OCI-LY1 (cell line): ENCODE data around the gene EXOC6B.

Source experiments
- H2AFZ ChIP-seq: fragments of 200-600 bp; sonication (generic), shearing (Covaris generic); 2 replicates; pipeline ENCODE4 v1.6.0; 2014; ENCODE audit warnings: antibody characterized with exemption, mild to moderate bottlenecking, low read length
- H3F3A ChIP-seq: fragments of 200-600 bp; sonication (generic), shearing (Covaris generic); 2 replicates; pipeline ENCODE4 v1.6.0; 2014; ENCODE audit warnings: mild to moderate bottlenecking, antibody characterized with exemption, low read length, moderate library complexity; ENCODE audit not compliant: insufficient read depth
- H3K27ac ChIP-seq: fragments of 200-600 bp; sonication (generic); 2 replicates; pipeline ENCODE4 v1.5.1; 2014; ENCODE audit warnings: low read length, mixed run types, mild to moderate bottlenecking, low read depth; ENCODE audit not compliant: poor library complexity, severe bottlenecking
- H3K27me3 ChIP-seq: fragments of 200-600 bp; sonication (generic); 2 replicates; pipeline ENCODE4 v1.6.0; 2014; ENCODE audit warnings: antibody characterized with exemption, mild to moderate bottlenecking, low read length, moderate library complexity; ENCODE audit not compliant: insufficient read depth
- H3K36me3 ChIP-seq: fragments of 200-600 bp; sonication (generic); 2 replicates; pipeline ENCODE4 v1.6.1; 2014; ENCODE audit warnings: mild to moderate bottlenecking, antibody characterized with exemption, low read length, moderate library complexity, mixed read lengths; ENCODE audit not compliant: insufficient read depth
- H3K4me1 ChIP-seq: fragments of 200-600 bp; sonication (generic); 2 replicates; pipeline ENCODE4 v1.5.1; 2014; ENCODE audit warnings: mild to moderate bottlenecking, low read length, moderate library complexity; ENCODE audit not compliant: insufficient read depth, severe bottlenecking
- H3K4me2 ChIP-seq: fragments of 200-600 bp; sonication (generic), shearing (Covaris generic); 2 replicates; pipeline ENCODE4 v1.6.1; 2014; ENCODE audit warnings: low read length
- H3K4me3 ChIP-seq: fragments of 200-600 bp; sonication (generic); 2 replicates; pipeline ENCODE4 v1.5.1; 2014; ENCODE audit warnings: low read length, low read depth, mild to moderate bottlenecking, mixed read lengths; ENCODE audit not compliant: poor library complexity, severe bottlenecking
- H3K79me2 ChIP-seq: fragments of 200-600 bp; shearing (Covaris generic); 2 replicates; pipeline ENCODE4 v1.6.1; 2016; ENCODE audit warnings: mixed run types, low read length, mixed read lengths; ENCODE audit not compliant: insufficient read depth
- H3K9ac ChIP-seq: fragments of 200-600 bp; sonication (generic), shearing (Covaris generic); 2 replicates; pipeline ENCODE4 v1.6.1; 2014; ENCODE audit warnings: mild to moderate bottlenecking, low read length, mixed read lengths
- H3K9me2 ChIP-seq: fragments of 200-600 bp; sonication (generic), shearing (Covaris generic); 2 replicates; pipeline ENCODE4 v1.6.1; 2014; ENCODE audit warnings: low read depth, mild to moderate bottlenecking, low read length, mixed read lengths
- H3K9me3 ChIP-seq: fragments of 200-600 bp; shearing (Covaris generic); 2 replicates; pipeline ENCODE4 v1.6.1; 2014; ENCODE audit warnings: low read length, mixed read lengths
- H4K20me1 ChIP-seq: fragments of 200-600 bp; sonication (generic), shearing (Covaris generic); 2 replicates; pipeline ENCODE4 v1.6.0; 2016; ENCODE audit warnings: mild to moderate bottlenecking, low read length; ENCODE audit not compliant: insufficient read depth
- CTCF ChIP-seq: fragments of 200-600 bp; sonication (generic), shearing (Covaris generic); IDR thresholded peaks from 2 replicates; pipeline ENCODE4 v1.5.1; 2017; ENCODE audit warnings: mild to moderate bottlenecking, antibody characterized with exemption, low read length, moderate library complexity, mixed read lengths
- EZH2 ChIP-seq: fragments of 200-600 bp; sonication (generic), shearing (Covaris generic); IDR thresholded peaks from 2 replicates; pipeline ENCODE4 v1.8.0; 2017; ENCODE audit warnings: borderline replicate concordance, mixed run types, mild to moderate bottlenecking, antibody characterized with exemption, low read length, moderate library complexity, mixed read lengths

The EXOC6B gene

GRCh38 chr2:72837171-72837570 lies 11.3 kb upstream of the EXOC6B start:
- Histone ChIP-seq H3K9me2 (no peaks in the 10 kb centered on the region), H3K79me2 (no peaks in the 10 kb centered on the region), H3K27ac (no peak overlapping the region), H3F3A (no peaks in the 10 kb centered on the region), H3K9me3 (no peaks in the 10 kb centered on the region), H4K20me1 (no peaks in the 10 kb centered on the region), H3K4me3 (no peak overlapping the region), H2AFZ (no peak overlapping the region), H3K27me3 (no peaks in the 10 kb centered on the region), H3K4me1 (no peaks in the 10 kb centered on the region), H3K36me3 (no peaks in the 10 kb centered on the region), H3K9ac (no peak overlapping the region), H3K4me2 (no peak overlapping the region)
- TF ChIP-seq EZH2, result no peak
- no peak for TF ChIP-seq CTCF

GRCh38 chr2:72835403-72835802 lies 9.6 kb upstream of the EXOC6B start:
- H3K27me3 ChIP-seq, result no peaks in the 10 kb centered on the region
- no peaks in the 10 kb centered on the region for H3K9me3 ChIP-seq
- TF ChIP-seq EZH2 (no peak), CTCF (no peak)
- no peak overlapping the region for H3K27ac ChIP-seq
- no peaks in the 10 kb centered on the region for H3K4me1 ChIP-seq
- no peak overlapping the region for H3K4me2 ChIP-seq
- H3K79me2 ChIP-seq, result no peaks in the 10 kb centered on the region
- H3K4me3 ChIP-seq, result no peak overlapping the region
- H3K36me3 ChIP-seq, result no peaks in the 10 kb centered on the region
- no peaks in the 10 kb centered on the region for H3K9me2 ChIP-seq
- H4K20me1 ChIP-seq, result no peaks in the 10 kb centered on the region
- H2AFZ ChIP-seq, result no peak overlapping the region
- no peaks in the 10 kb centered on the region for H3F3A ChIP-seq
- H3K9ac ChIP-seq, result no peak overlapping the region

GRCh38 chr2:72834596-72834995 lies 8.8 kb upstream of the EXOC6B start:
- H3K9ac ChIP-seq, result no peak overlapping the region
- H3K27ac ChIP-seq, result no peak overlapping the region
- no peak overlapping the region for H3K4me2 ChIP-seq
- no peaks in the 10 kb centered on the region for H3K79me2 ChIP-seq
- H3K9me3 ChIP-seq, result no peaks in the 10 kb centered on the region
- no peaks in the 10 kb centered on the region for H3K9me2 ChIP-seq
- H3K36me3 ChIP-seq, result no peaks in the 10 kb centered on the region
- no peaks in the 10 kb centered on the region for H3K27me3 ChIP-seq
- no peak for TF ChIP-seq CTCF
- TF ChIP-seq EZH2, result no peak
- no peaks in the 10 kb centered on the region for H4K20me1 ChIP-seq
- H3K4me3 ChIP-seq, result no peak overlapping the region
- H3F3A ChIP-seq, result no peaks in the 10 kb centered on the region
- H3K4me1 ChIP-seq, result no peaks in the 10 kb centered on the region
- no peak overlapping the region for H2AFZ ChIP-seq
